IPS-20b (cell line): ENCODE measurements around the gene CCR9.

Source experiments
- H3K27ac ChIP-seq: one replicate; pipeline ENCODE4 v1.5.1; 2013; ENCODE audit warnings: low read length
- H3K27me3 ChIP-seq: 2 replicates; pipeline ENCODE4 v1.6.1; 2013; ENCODE audit warnings: mild to moderate bottlenecking, low read length, inconsistent platforms; ENCODE audit not compliant: insufficient read depth
- H3K36me3 ChIP-seq: 2 replicates; pipeline ENCODE4 v1.6.1; 2013; ENCODE audit warnings: low read depth, mild to moderate bottlenecking, inconsistent platforms, low read length, moderate library complexity; ENCODE audit not compliant: insufficient read depth
- H3K4me1 ChIP-seq: 2 replicates; pipeline ENCODE4 v1.6.1; 2013; ENCODE audit warnings: mild to moderate bottlenecking, control low read depth, inconsistent platforms, low read length, moderate library complexity; ENCODE audit not compliant: insufficient read depth
- H3K4me3 ChIP-seq: 2 replicates; pipeline ENCODE4 v1.5.1; 2013; ENCODE audit warnings: mild to moderate bottlenecking, low read length, inconsistent platforms
- H3K9ac ChIP-seq: 2 replicates; pipeline ENCODE4 v1.6.1; 2013; ENCODE audit warnings: low read depth, mild to moderate bottlenecking, inconsistent platforms, low read length, moderate library complexity
- H3K9me3 ChIP-seq: 2 replicates; pipeline ENCODE4 v1.6.1; 2013; ENCODE audit warnings: mild to moderate bottlenecking, low read depth, low read length, inconsistent platforms; ENCODE audit not compliant: insufficient read depth

The CCR9 gene

DNA sequence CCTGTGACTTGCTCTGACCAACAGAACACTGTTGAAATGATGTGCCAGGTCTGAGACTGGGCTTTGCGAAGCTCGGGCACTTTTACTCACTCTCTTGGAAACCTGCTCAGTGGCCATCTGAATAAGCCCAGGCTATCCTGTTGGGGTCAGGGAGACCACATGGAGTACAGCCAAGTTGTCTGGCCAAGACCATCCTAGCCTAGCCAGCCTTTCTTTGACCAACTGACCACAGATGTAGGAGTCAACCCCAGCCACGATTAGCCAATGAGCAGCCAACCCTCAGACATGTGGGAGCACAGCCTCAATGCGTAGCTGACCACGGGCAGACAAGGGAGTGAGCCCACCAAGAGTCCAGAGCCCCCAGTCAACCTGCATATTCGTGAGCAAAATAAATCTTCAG is 26.1 kb downstream of the CCR9 start:
- no peaks in the 10 kb centered on the region for H3K9me3 ChIP-seq
- H3K4me1 ChIP-seq, result no peaks in the 10 kb centered on the region
- no peaks in the 10 kb centered on the region for H3K36me3 ChIP-seq
- H3K27ac ChIP-seq, result no peak overlapping the region
- H3K4me3 ChIP-seq, result no peak overlapping the region
- H3K27me3 ChIP-seq, result peaks cover 7% of the 10 kb centered on the region; the same call in 1 of the 2 replicates
- H3K9ac ChIP-seq, result no peak overlapping the region

GRCh38 chr3:45914362-45915058 is 28.2 kb downstream of the CCR9 start:
- Histone ChIP-seq H3K4me1 (no peaks in the 10 kb centered on the region), H3K4me3 (no peak overlapping the region), H3K36me3 (no peaks in the 10 kb centered on the region), H3K9ac (no peak overlapping the region), H3K9me3 (no peaks in the 10 kb centered on the region), H3K27me3 (peaks cover 7% of the 10 kb centered on the region; the same call in 1 of the 2 replicates), H3K27ac (no peak overlapping the region)

DNA sequence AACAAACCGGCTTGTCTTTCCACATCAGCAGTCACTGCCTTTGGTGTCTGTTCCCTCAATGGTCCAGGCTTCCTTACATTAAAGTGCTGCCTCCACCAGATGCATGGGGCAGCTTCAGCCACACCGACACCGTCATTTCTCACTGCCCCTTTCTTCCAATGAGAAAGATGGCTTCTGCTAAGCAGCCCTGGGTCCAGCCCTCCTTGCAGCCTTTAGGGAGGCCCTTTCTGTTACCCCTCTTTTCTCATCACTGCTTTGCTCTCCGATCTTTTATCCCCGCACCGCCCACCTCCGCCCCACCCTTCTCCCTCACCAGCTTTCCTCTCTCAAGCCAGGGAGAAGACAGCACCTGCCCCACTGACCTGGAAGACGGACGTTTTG is 28.7 kb downstream of the CCR9 start:
- Histone ChIP-seq H3K27me3 (peaks cover 7% of the 10 kb centered on the region; the same call in 1 of the 2 replicates), H3K9me3 (no peaks in the 10 kb centered on the region), H3K9ac (no peak overlapping the region), H3K4me3 (no peak overlapping the region), H3K27ac (no peak overlapping the region), H3K36me3 (no peaks in the 10 kb centered on the region), H3K4me1 (no peaks in the 10 kb centered on the region)

DNA sequence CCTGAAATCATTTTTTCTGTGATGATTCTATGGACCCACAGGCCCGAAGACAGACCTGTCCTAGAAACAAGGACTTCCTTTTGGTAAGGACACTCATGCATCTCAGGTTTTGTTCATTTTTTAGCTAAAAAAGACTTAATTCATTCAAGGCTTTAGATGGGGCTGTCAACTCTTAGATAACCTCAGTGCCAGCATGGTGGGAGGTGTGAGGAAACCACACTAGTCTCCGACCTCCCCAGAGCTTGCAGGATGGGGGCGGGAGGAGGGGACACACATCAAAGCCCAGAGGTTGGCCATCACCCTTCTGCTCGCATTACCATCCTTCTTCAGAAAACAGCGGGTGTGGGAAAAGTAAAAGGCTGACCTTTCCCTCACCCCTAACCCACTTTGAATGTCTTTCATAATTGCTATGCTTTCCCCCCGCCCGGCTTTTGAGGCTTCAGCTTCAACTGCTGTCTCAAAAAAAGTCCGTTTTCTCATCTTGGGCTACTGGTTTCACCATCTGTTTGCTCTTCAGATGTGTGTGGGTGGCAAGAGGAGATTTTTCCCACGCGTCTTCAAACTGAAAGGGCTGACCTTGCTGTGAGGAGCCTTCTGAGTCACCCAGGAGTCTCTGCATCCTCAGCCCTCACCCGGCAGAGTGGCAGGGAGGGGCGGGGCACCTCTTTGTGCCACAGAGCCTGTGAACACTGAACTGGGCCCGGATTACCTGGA is 29.3 kb downstream of the CCR9 start:
- Histone ChIP-seq H3K4me3 (no peak overlapping the region), H3K36me3 (no peaks in the 10 kb centered on the region), H3K27ac (no peak overlapping the region), H3K4me1 (no peaks in the 10 kb centered on the region), H3K9ac (no peak overlapping the region), H3K27me3 (peaks cover 7% of the 10 kb centered on the region; the same call in 1 of the 2 replicates), H3K9me3 (no peaks in the 10 kb centered on the region)

- H3K4me1 ChIP-seq, result no peaks in the 10 kb centered on the region
- no peak overlapping the region for H3K27ac ChIP-seq
- H3K9me3 ChIP-seq, result no peaks in the 10 kb centered on the region
- no peak overlapping the region for H3K9ac ChIP-seq
- H3K4me3 ChIP-seq, result no peak overlapping the region
- H3K27me3 ChIP-seq, result peaks cover 7% of the 10 kb centered on the region; the same call in 1 of the 2 replicates
- H3K36me3 ChIP-seq, result peaks cover 16% of the 10 kb centered on the region
Measured at GRCh38 chr3:45917146-45917898, 31.0 kb downstream of the CCR9 start.

GRCh38 chr3:45921158-45922038 is 35.1 kb downstream of the CCR9 start:
- Histone ChIP-seq H3K36me3 (peaks cover 38% of the 10 kb centered on the region), H3K4me3 (no peak overlapping the region), H3K4me1 (no peaks in the 10 kb centered on the region), H3K9me3 (no peaks in the 10 kb centered on the region), H3K27me3 (no peaks in the 10 kb centered on the region), H3K9ac (no peak overlapping the region), H3K27ac (no peak overlapping the region)

GRCh38 chr3:45922039-45922326 is 35.6 kb downstream of the CCR9 start:
- no peaks in the 10 kb centered on the region for H3K4me1 ChIP-seq
- H3K9ac ChIP-seq, result no peak overlapping the region
- H3K27me3 ChIP-seq, result no peaks in the 10 kb centered on the region
- H3K36me3 ChIP-seq, result peaks cover 38% of the 10 kb centered on the region
- no peak overlapping the region for H3K27ac ChIP-seq
- no peak overlapping the region for H3K4me3 ChIP-seq
- H3K9me3 ChIP-seq, result no peaks in the 10 kb centered on the region

- no peaks in the 10 kb centered on the region for H3K4me1 ChIP-seq
- H3K27me3 ChIP-seq, result no peaks in the 10 kb centered on the region
- no peak overlapping the region for H3K27ac ChIP-seq
- peaks cover 49% of the 10 kb centered on the region for H3K36me3 ChIP-seq
- H3K9me3 ChIP-seq, result no peaks in the 10 kb centered on the region
- H3K4me3 ChIP-seq, result no peak overlapping the region
- no peak overlapping the region for H3K9ac ChIP-seq
Measured at GRCh38 chr3:45922950-45923590, 36.7 kb downstream of the CCR9 start.

- H3K27ac ChIP-seq, result no peak overlapping the region
- H3K9ac ChIP-seq, result no peak overlapping the region
- H3K27me3 ChIP-seq, result no peaks in the 10 kb centered on the region
- no peak overlapping the region for H3K4me3 ChIP-seq
- no peaks in the 10 kb centered on the region for H3K9me3 ChIP-seq
- peaks cover 55% of the 10 kb centered on the region for H3K36me3 ChIP-seq
- no peaks in the 10 kb centered on the region for H3K4me1 ChIP-seq
Measured at GRCh38 chr3:45923755-45924154, 37.4 kb downstream of the CCR9 start.

GRCh38 chr3:45927881-45928280 is 41.5 kb downstream of the CCR9 start:
- Histone ChIP-seq H3K27ac (no peak overlapping the region), H3K9me3 (no peaks in the 10 kb centered on the region), H3K9ac (no peak overlapping the region), H3K4me1 (no peaks in the 10 kb centered on the region), H3K36me3 (peaks cover 76% of the 10 kb centered on the region), H3K4me3 (no peak overlapping the region), H3K27me3 (no peaks in the 10 kb centered on the region)
